HepG2 (cell line): ENCODE measurements around the gene SEPTIN5. TPM values are rescaled to one million over a fixed set of nuclear protein-coding genes. Genes with fewer than 3 reads are reported as not detected.

ENCODE experiments used
- ATAC-seq: fragments of 200-7000 bp; cut with Tn5 transposase; 3 replicates; pipeline ENCODE4 v1.9.1; 2020; ENCODE audit warnings: mild to moderate bottlenecking, moderate library complexity
- BruUV-seq: library from RNA; stranded (reverse); fragments of 400-500 nt; replicated peaks from 2 replicates; lab custom pipeline; 2021; lab: Mats Ljungman, UMichigan
- CTCF ChIA-PET: fragments of 300-600 bp; formaldehyde crosslinking; extraction: SDS; loops from one replicate; lab custom pipeline; 2021; ENCODE audit warnings: low total read pairs, inconsistent platforms, low intra/inter-chr PET ratio; lab: Yijun Ruan, JAX
- POLR2A ChIA-PET: fragments of 350-600 bp; sonication (Branson Sonifier 250); formaldehyde crosslinking; loops from one replicate; lab custom pipeline; 2020; ENCODE audit warnings: antibody characterized with exemption, inconsistent platforms; lab: Yijun Ruan, JAX
- DNase-seq: peaks from one replicate; pipeline ENCODE4 v3.0.0-alpha.2; 2015; ENCODE audit warnings: low spot score
- FAIRE-seq: peaks from 3 replicates; lab custom pipeline; 2011; peaks lifted over from hg19 to GRCh38; lab: Jason Lieb, UNC
- H2AFZ ChIP-seq: one replicate; pipeline ENCODE4 v1.6.1; 2011; ENCODE audit warnings: low read length, inconsistent platforms
- H3K27ac ChIP-seq: fragments of 300-600 bp; 3 replicates; pipeline ENCODE4 v1.8.0; 2011; ENCODE audit warnings: mixed run types, mild to moderate bottlenecking, mixed read lengths, low read length, inconsistent platforms; ENCODE audit not compliant: insufficient read depth; ENCODE audit errors: extremely low read length
- H3K27me3 ChIP-seq, 2 experiments: fragments of 200-600 bp in 1 of 2; 2 replicates in 1 of 2; 3 replicates in 1 of 2; pipeline versions ENCODE4 v1.6.0 to v1.8.0; 2011; ENCODE audit warnings: low read length in 2 of 2, mild to moderate bottlenecking in 2 of 2, moderate library complexity in 2 of 2, inconsistent platforms in 1 of 2; ENCODE audit not compliant: insufficient read depth in 2 of 2, control insufficient read depth in 1 of 2
- H3K36me3 ChIP-seq, 2 experiments: fragments of 200-600 bp in 1 of 2; replicated peaks in 1 of 2; 2 replicates in 1 of 2; 3 replicates in 1 of 2; pipeline versions ENCODE4 v1.5.1 to v1.8.0; 2011; ENCODE audit warnings: low read length in 2 of 2, inconsistent platforms in 1 of 2; ENCODE audit not compliant: insufficient read depth in 2 of 2, control insufficient read depth in 1 of 2
- H3K4me1 ChIP-seq: 2 replicates; pipeline ENCODE4 v1.5.1; 2012; ENCODE audit warnings: low read length, inconsistent platforms; ENCODE audit not compliant: insufficient read depth
- H3K4me2 ChIP-seq: 2 replicates; pipeline ENCODE4 v1.6.0; 2011; ENCODE audit warnings: low read depth, low read length, inconsistent platforms
- H3K4me3 ChIP-seq, 3 experiments: fragments of 200-600 bp in 1 of 3; sonication (generic), shearing (Covaris generic) in 1 of 3; replicated peaks in 1 of 3; 2 replicates each; pipeline ENCODE4 v1.5.1; 2011 to 2016; ENCODE audit warnings: low read length in 3 of 3, inconsistent platforms in 2 of 3, low read depth in 2 of 3, mild to moderate bottlenecking in 2 of 3, control low read depth in 1 of 3, mixed read lengths in 1 of 3; ENCODE audit not compliant: insufficient read depth in 1 of 3
- H3K79me2 ChIP-seq: one replicate; pipeline ENCODE4 v1.6.1; 2011; ENCODE audit warnings: low read length, inconsistent platforms; ENCODE audit not compliant: insufficient read depth
- H3K9ac ChIP-seq: 2 replicates; pipeline ENCODE4 v1.6.0; 2011; ENCODE audit warnings: mild to moderate bottlenecking, low read depth, low read length, inconsistent platforms; ENCODE audit not compliant: insufficient read depth
- H3K9me3 ChIP-seq: 2 replicates; pipeline ENCODE4 v1.5.1; 2012; ENCODE audit warnings: mild to moderate bottlenecking, low read length
- H4K20me1 ChIP-seq: 2 replicates; pipeline ENCODE4 v1.6.0; 2011; ENCODE audit warnings: inconsistent platforms, mild to moderate bottlenecking, low read length, moderate library complexity; ENCODE audit not compliant: insufficient read depth
- AKAP8 ChIP-seq: sonication (generic); formaldehyde crosslinking; IDR thresholded peaks from 2 replicates; pipeline ENCODE4 v1.5.1; 2020; ENCODE audit warnings: mild to moderate bottlenecking, missing genetic modification reagents
- ATF1 ChIP-seq: IDR thresholded peaks from 2 replicates; pipeline ENCODE4 v1.6.1; 2016; ENCODE audit warnings: mild to moderate bottlenecking, control low read depth
- BORCS8-MEF2B ChIP-seq: sonication (generic); formaldehyde crosslinking; IDR thresholded peaks from 2 replicates; pipeline ENCODE4 v1.8.0; 2022; ENCODE audit warnings: mild to moderate bottlenecking, missing genetic modification reagents
- CBX2 ChIP-seq, 2 experiments: fragments of 200-600 bp in 1 of 2; sonication (generic); formaldehyde crosslinking in 1 of 2; IDR thresholded peaks; 2 replicates each; pipeline versions ENCODE4 v1.7.0 to v1.8.1; 2018 to 2022; ENCODE audit warnings: low read depth in 2 of 2, low read length in 1 of 2, mild to moderate bottlenecking in 1 of 2, missing genetic modification reagents in 1 of 2
- CCDC6 ChIP-seq: sonication (generic); formaldehyde crosslinking; IDR thresholded peaks from 2 replicates; pipeline ENCODE4 v1.8.1; 2022; ENCODE audit warnings: mild to moderate bottlenecking, missing genetic modification reagents, moderate library complexity
- FOXO1 ChIP-seq: sonication (generic); formaldehyde crosslinking; IDR thresholded peaks from 2 replicates; pipeline ENCODE4 v1.4.0; 2020; ENCODE audit warnings: missing genetic modification reagents
- HDAC2 ChIP-seq: sonication (generic); formaldehyde crosslinking; IDR thresholded peaks from 2 replicates; pipeline ENCODE4 v1.4.0; 2020; ENCODE audit warnings: missing genetic modification reagents
- HNRNPH1 ChIP-seq: fragments of 200-400 bp; formaldehyde crosslinking; optimal IDR thresholded peaks from 2 replicates; pipeline ENCODE3; 2017; ENCODE audit warnings: mild to moderate bottlenecking, low read depth, low read length
- JUN ChIP-seq: sonication (generic); formaldehyde crosslinking; IDR thresholded peaks from 2 replicates; pipeline ENCODE4 v1.4.0; 2020; ENCODE audit warnings: mild to moderate bottlenecking, missing genetic modification reagents
- PAX8 ChIP-seq: sonication (generic); formaldehyde crosslinking; IDR thresholded peaks from 2 replicates; pipeline ENCODE4 v1.8.0; 2022; ENCODE audit warnings: mild to moderate bottlenecking, missing genetic modification reagents, borderline replicate concordance
- RARG ChIP-seq: sonication (generic); formaldehyde crosslinking; IDR thresholded peaks from 2 replicates; pipeline ENCODE4 v1.4.0; 2020; ENCODE audit warnings: low read depth, mild to moderate bottlenecking, missing genetic modification reagents
- SP5 ChIP-seq: IDR thresholded peaks from 2 replicates; pipeline ENCODE4 v1.6.1; 2016; ENCODE audit warnings: low read depth, borderline replicate concordance
- TEF ChIP-seq: sonication (generic); formaldehyde crosslinking; IDR thresholded peaks from 2 replicates; pipeline ENCODE4 v1.5.0; 2020; ENCODE audit warnings: missing genetic modification reagents
- ZBTB42 ChIP-seq: sonication (generic); formaldehyde crosslinking; IDR thresholded peaks from 2 replicates; pipeline ENCODE4 v1.5.0; 2020; ENCODE audit warnings: mild to moderate bottlenecking, missing genetic modification reagents
- ZBTB7A ChIP-seq: sonication (generic); formaldehyde crosslinking; IDR thresholded peaks from 2 replicates; pipeline ENCODE4 v1.8.0; 2022; ENCODE audit warnings: mild to moderate bottlenecking, missing genetic modification reagents
- WGBS: methylation state at CpG from one replicate; pipeline ENCODE4 v1.1.6; 2017; ENCODE audit warnings: low lambda C conversion rate; 5-methylcytosine and 5-hydroxymethylcytosine counted together
- in situ Hi-C: cut with HindIII; loops from 2 replicates; pipeline ENCODE4 v1.10.0; 2017; ENCODE audit warnings: low pct_unique_long_range_greater_than_20kb; ENCODE audit not compliant: extremely low pct_ligation_motif_present
- intact Hi-C: fragments of 100-400 bp; cut with micrococcal nuclease; formaldehyde crosslinking; loops from one replicate; pipeline ENCODE4 v1.10.0; 2022; ENCODE audit not compliant: unreplicated experiment
- polyA plus RNA-seq, 8 experiments: library from polyadenylated mRNA; depleted of rRNA in 3 of 8; stranded (reverse) in 7 of 8; unstranded in 1 of 8; fragments of >200 nt; fragmentation: Illumina TruSeq in 4 of 8; extraction: Trizol in 4 of 8; gene quantifications; 2 replicates each; pipeline versions ENCODE4 v1.2.1 to v1.2.3, GENCODE V29; 2011 to 2016; ENCODE audit warnings: low read depth in 4 of 8, missing spikeins in 1 of 8, mixed read lengths in 1 of 8; ENCODE audit not compliant: insufficient read depth in 1 of 8
- total RNA-seq, 5 experiments: library from RNA; depleted of rRNA; stranded (reverse); fragments of >200 nt; fragmentation: Illumina TruSeq; extraction: Trizol; gene quantifications; 2 replicates each; pipeline ENCODE4 v1.2.3, GENCODE V29; 2016; ENCODE audit warnings: low read depth in 1 of 5
- TF ChIP-seq, protein P1 (sequence below): sonication (generic); formaldehyde crosslinking; IDR thresholded peaks from 2 replicates; pipeline ENCODE4 v1.5.0; 2020; ENCODE audit warnings: missing genetic modification reagents, mild to moderate bottlenecking, borderline replicate concordance
- TF ChIP-seq, protein P2 (sequence below): IDR thresholded peaks from 2 replicates; pipeline ENCODE4 v1.6.1; 2016
- TF ChIP-seq, protein P3 (sequence below): sonication (generic); formaldehyde crosslinking; IDR thresholded peaks from 2 replicates; pipeline ENCODE4 v1.8.1; 2022; ENCODE audit warnings: mild to moderate bottlenecking, missing genetic modification reagents

SEPTIN5 gene
- total and polyA plus RNA-seq, 2 of the 13 experiments (the other 11 are each of a cell fraction or from before 2014, with no cell fraction given), result 0.33 TPM; not detected in 1

DNA sequence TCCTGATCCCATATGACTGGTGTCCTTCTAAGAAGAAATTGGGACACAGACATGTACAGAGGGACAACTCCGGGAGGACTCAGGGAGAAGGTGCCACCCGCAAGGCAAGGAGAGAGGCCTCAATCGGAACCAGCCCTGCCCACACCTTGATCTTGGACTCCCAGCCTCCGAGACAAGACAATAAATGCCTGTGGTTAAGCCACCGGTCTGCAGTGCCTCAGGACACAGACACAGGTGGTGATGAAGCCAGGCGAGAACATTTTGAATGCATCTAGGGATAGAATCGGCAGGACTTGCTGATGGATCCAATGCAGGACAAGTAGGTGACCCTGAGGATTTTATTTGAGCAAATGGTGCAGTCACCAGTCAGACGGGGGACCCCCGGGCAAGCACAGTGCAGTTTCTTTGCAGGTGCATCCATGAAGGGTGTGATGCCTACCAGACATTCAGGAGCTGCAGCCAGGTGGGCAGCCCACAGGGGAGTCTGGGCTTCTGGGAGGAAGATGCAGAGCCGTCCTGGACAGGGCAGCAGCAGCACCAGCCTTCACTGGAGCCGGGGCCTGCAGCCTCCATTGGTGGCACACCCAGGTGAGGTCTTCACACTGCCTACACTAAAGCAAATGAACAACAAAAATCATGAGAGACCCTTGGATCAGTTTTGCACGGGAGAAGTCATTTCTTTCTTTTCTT lies 20.2 kb upstream of the SEPTIN5 start:
- intact Hi-C loops, result no loop called here
- H3K27me3 ChIP-seq, result peaks cover 6 to 48% of the 10 kb centered on the region in 2 experiments
- no peaks in the 10 kb centered on the region for H3K79me2 ChIP-seq
- WGBS, result 12% methylated on average over 7 of the region's 12 CpGs
- ChIA-PET POLR2A (no interaction called here), CTCF (no interaction called here)
- H4K20me1 ChIP-seq, result no peaks in the 10 kb centered on the region
- no peaks in the 10 kb centered on the region for H3K36me3 ChIP-seq
- no peak for ATAC-seq
- in situ Hi-C loops, result no loop called here
- H3K27ac ChIP-seq, result no peak overlapping the region
- DNase-seq, result no peak
- no peak overlapping the region for H3K4me3 ChIP-seq
- no peak overlapping the region for H3K9ac ChIP-seq
- H3K9me3 ChIP-seq, result no peaks in the 10 kb centered on the region
- no peak overlapping the region for H3K4me2 ChIP-seq
- no TSS peak for BruUV-seq
- FAIRE-seq, result no peak
- H2AFZ ChIP-seq, result no peak overlapping the region
- no peaks in the 10 kb centered on the region for H3K4me1 ChIP-seq
- TF ChIP-seq HDAC2 (CRISPR knock-in tag) (no peak), JUN (no peak), CCDC6 (no peak), AKAP8 (no peak), FOXO1 (CRISPR knock-in tag) (no peak), ATF1 (CRISPR knock-in tag) (no peak), TEF (CRISPR knock-in tag) (no peak), BORCS8-MEF2B (no peak), RARG (CRISPR knock-in tag) (no peak), CBX2 (IDR thresholded peaks at IDR 0.05; ENCODE audit: low read depth, low read length) (no peak), CBX2 (CRISPR knock-in tag; IDR thresholded peaks at IDR 0.05; ENCODE audit: low read depth) (no peak), ZBTB7A (no peak), PAX8 (CRISPR knock-in tag) (no peak), SP5 (CRISPR knock-in tag) (no peak), HNRNPH1 (no peak), ZBTB42 (no peak)
- TF ChIP-seq, protein P1, sequence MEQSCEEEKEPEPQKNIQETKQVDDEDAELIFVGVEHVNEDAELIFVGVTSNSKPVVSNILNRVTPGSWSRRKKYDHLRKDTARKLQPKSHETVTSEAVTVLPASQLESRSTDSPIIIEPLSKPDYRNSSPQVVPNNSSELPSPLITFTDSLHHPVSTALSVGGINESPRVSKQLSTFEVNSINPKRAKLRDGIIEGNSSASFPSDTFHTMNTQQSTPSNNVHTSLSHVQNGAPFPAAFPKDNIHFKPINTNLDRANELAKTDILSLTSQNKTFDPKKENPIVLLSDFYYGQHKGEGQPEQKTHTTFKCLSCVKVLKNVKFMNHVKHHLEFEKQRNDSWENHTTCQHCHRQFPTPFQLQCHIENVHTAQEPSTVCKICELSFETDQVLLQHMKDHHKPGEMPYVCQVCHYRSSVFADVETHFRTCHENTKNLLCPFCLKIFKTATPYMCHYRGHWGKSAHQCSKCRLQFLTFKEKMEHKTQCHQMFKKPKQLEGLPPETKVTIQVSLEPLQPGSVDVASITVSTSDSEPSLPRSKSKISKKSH (CRISPR knock-in tag), result no peak
- TF ChIP-seq, protein P2, sequence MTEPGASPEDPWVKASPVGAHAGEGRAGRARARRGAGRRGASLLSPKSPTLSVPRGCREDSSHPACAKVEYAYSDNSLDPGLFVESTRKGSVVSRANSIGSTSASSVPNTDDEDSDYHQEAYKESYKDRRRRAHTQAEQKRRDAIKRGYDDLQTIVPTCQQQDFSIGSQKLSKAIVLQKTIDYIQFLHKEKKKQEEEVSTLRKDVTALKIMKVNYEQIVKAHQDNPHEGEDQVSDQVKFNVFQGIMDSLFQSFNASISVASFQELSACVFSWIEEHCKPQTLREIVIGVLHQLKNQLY (CRISPR knock-in tag), result no peak
- TF ChIP-seq, protein P3, sequence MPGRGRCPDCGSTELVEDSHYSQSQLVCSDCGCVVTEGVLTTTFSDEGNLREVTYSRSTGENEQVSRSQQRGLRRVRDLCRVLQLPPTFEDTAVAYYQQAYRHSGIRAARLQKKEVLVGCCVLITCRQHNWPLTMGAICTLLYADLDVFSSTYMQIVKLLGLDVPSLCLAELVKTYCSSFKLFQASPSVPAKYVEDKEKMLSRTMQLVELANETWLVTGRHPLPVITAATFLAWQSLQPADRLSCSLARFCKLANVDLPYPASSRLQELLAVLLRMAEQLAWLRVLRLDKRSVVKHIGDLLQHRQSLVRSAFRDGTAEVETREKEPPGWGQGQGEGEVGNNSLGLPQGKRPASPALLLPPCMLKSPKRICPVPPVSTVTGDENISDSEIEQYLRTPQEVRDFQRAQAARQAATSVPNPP (CRISPR knock-in tag), result no peak
